T-helper 17 cell (primary cell): ENCODE measurements around the gene LLGL2. TPM values are rescaled to one million over a fixed set of nuclear protein-coding genes. Genes with fewer than 3 reads are reported as not detected.

Experiments used
- ATAC-seq: fragments of 150-1000 bp; cut with Tn5 transposase; 2 replicates; pipeline ENCODE4 v1.10.0; 2021; ENCODE audit warnings: mild to moderate bottlenecking, moderate library complexity
- DNase-seq, 3 donors: peaks; one replicate each; pipeline versions ENCODE4 v3.0.0 to v3.0.0-alpha.2; 2020 to 2021
- H3K9me3 ChIP-seq: one replicate; pipeline ENCODE4 v1.7.0; 2013; ENCODE audit warnings: low read length, mild to moderate bottlenecking; ENCODE audit not compliant: control insufficient read depth, poor library complexity, severe bottlenecking
- H3K27ac Mint-ChIP-seq: one replicate; pipeline ENCODE4 v1.8.0; 2022; ENCODE audit warnings: mild to moderate bottlenecking, moderate library complexity, mixed read lengths
- H3K27me3 Mint-ChIP-seq: one replicate; pipeline ENCODE4 v1.8.0; 2022; ENCODE audit warnings: mixed read lengths
- H3K36me3 Mint-ChIP-seq: one replicate; pipeline ENCODE4 v1.8.0; 2022; ENCODE audit warnings: low read depth, mixed read lengths
- H3K4me1 Mint-ChIP-seq: one replicate; pipeline ENCODE4 v1.8.0; 2022; ENCODE audit warnings: mild to moderate bottlenecking, mixed read lengths
- H3K4me3 Mint-ChIP-seq: one replicate; pipeline ENCODE4 v1.8.0; 2022; ENCODE audit warnings: mild to moderate bottlenecking, moderate library complexity, mixed read lengths
- total RNA-seq, 4 donors: library from RNA in 2 of 4; stranded (reverse) in 2 of 4; gene quantifications; one replicate each; pipeline ENCODE4 v1.2.3 and lab custom pipeline; 2022 to 2026

LLGL2 gene
- total RNA-seq, 2 donors from 2014 or later = 39.3 to 41.9 TPM

DNA sequence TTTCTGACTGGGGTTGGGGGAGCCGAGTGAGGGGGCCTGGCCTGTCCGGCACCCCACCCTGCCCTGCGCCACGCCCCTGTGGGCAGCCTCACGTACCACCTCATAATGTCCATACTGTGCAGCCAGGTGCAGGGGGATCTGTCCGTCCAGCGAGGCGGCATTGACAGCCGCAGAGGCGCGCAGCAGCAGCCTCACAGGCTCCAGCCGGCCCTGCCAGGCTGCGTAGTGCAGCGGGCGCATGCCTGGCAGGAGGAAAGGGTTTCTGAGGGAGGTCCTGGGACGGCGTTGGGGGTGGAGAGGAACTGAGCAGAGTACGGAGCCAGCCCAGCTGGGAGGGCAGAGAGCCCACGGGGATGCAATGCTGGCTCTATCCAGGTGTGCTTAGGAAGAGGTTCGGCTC lies 18.6 kb upstream of the LLGL2 start:
- no peaks in the 10 kb centered on the region for H3K27me3 Mint-ChIP-seq
- H3K27ac Mint-ChIP-seq = no peak overlapping the region
- no peaks in the 10 kb centered on the region for H3K9me3 ChIP-seq
- ATAC-seq (no peak), DNase-seq (no peak)
- H3K4me3 Mint-ChIP-seq = no peak overlapping the region
- no peaks in the 10 kb centered on the region for H3K36me3 Mint-ChIP-seq
- peaks cover 3% of the 10 kb centered on the region for H3K4me1 Mint-ChIP-seq

DNA sequence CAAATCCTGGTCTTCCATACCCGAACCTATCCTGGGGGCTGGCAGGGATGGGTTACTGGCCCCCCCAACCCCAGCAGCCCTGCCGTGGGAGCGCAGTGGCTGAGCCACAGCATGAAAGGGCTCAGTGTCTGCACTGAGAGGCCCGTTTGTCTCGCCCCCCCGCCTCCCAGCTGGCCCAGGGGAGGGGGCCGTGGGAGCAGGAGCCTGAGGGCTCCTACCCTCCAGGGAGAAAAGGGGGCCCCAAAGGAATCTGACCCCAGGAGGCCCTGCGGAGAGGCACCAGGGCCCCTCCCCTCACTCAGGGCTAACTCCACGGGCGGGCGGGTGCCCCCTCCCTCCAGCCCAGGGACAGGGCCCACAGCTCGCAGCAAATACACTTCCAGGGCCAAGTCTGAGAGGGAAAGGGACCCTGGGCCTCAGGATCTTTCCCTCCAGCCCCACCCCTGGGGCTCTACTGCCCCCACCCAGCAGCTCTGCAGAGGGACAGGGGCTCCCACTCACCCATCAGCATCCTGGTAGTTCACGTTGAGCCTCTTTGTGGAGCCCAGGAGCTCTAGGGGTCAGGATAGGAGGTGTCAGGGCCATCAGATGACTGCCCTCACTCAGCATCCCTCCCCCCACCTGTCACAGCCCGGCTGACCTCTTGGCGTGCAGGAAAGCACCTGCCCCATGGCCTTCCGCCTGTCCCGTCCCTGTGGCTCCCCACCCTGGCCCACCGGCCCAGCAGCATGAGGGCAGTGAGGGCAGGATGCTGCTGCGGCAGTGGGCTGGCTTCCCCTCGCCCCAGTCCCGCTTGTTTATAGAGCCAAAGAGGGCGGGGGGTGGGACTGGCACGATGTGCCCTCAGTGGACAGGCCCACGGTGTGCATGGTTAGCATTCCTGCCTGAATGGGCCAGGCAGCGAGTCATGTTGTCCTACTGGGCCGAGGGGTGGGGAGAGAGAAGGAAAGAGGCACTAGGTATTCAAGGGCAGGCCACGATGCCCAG lies 17.5 kb upstream of the LLGL2 start:
- Mint-ChIP-seq H3K4me3 (no peak overlapping the region), H3K27ac (no peak overlapping the region), H3K27me3 (no peaks in the 10 kb centered on the region), H3K36me3 (no peaks in the 10 kb centered on the region), H3K4me1 (peaks cover 3% of the 10 kb centered on the region)
- H3K9me3 ChIP-seq = no peaks in the 10 kb centered on the region
- ATAC-seq (no peak), DNase-seq (no peak)

DNA sequence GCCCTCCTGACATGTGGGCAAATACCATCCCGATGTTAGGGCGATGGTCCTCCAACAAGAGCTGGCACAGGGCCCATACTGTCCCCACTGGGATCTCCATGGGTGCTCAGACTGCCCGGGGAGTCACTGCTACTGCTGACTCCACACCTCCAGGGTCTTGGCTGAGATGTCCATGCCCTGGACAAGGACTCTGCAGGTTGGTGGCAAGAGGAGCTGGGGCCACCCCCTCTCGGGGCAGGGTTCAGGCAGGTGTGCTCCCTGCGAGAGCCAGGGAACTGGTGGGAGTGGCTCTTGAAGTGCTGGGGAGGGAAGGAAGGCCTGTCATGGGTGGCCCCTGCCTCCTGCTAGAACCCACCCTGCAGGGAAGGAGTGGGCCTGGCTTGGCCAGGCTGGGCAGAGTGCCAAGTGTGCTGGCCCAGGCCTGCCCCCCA lies 16.6 kb upstream of the LLGL2 start:
- ATAC-seq = no peak
- Mint-ChIP-seq H3K4me1 (peaks cover 3% of the 10 kb centered on the region), H3K27me3 (no peaks in the 10 kb centered on the region), H3K36me3 (no peaks in the 10 kb centered on the region), H3K4me3 (no peak overlapping the region), H3K27ac (no peak overlapping the region)
- DNase-seq = no peak
- no peaks in the 10 kb centered on the region for H3K9me3 ChIP-seq

DNA sequence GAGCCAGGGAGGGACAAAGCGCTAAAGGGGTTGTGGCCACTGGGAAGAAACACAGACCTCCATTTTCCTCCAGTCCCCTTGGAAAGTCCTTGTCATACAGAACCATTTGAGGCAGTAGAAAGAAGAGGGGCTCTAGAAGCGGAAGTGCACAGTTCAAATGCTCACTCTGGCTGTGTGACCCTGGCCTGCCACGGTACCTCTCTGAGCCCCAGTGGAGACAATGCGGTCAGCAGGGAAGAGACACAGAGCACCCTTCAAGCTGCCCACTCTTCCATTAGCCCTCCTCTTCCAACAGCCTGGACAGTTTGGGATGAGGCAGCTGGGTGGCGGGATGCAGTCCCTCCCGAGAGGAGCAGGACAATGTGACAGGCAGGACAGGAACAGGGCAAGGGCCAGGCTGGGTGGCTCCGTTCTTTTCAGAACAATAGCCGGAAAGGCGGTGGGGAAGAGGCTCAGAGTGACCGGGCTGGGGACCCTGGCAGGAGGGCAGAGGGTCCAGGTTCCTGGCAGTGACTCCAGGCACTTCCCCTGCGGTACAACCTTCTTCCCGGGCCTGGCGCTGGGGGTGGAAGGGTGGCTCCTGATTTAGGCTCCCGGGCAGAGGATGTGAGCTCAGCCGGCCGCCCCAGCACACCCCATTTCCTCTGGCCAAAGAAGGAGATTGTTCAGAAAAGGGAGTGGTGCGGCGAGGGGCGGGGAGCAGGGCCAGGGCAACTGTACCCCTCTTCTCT lies 15.8 kb upstream of the LLGL2 start:
- ATAC-seq (no peak), DNase-seq (no peak)
- Mint-ChIP-seq H3K27me3 (no peaks in the 10 kb centered on the region), H3K4me3 (no peak overlapping the region), H3K4me1 (peaks cover 3% of the 10 kb centered on the region), H3K36me3 (no peaks in the 10 kb centered on the region), H3K27ac (no peak overlapping the region)
- no peaks in the 10 kb centered on the region for H3K9me3 ChIP-seq

DNA sequence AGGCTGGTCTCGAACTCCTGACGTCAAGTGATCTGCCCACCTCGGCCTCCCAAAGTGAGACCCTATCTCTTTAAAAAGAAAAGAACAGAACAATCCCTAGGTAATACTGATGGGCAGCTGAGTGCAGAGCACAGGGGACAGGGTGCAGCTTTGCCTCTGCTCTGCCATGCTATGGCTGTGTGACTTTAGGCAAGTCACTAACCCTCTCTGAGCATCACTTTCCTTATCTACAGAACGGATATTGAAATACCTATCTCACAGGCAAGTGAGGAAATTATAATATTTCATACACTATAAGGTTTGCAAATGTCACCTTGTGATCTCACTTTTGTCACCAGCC lies 14.3 kb upstream of the LLGL2 start:
- DNase-seq (no peak), ATAC-seq (no peak)
- no peaks in the 10 kb centered on the region for H3K9me3 ChIP-seq
- Mint-ChIP-seq H3K4me3 (no peak overlapping the region), H3K27me3 (no peaks in the 10 kb centered on the region), H3K27ac (no peak overlapping the region), H3K4me1 (peaks cover 3% of the 10 kb centered on the region), H3K36me3 (no peaks in the 10 kb centered on the region)

DNA sequence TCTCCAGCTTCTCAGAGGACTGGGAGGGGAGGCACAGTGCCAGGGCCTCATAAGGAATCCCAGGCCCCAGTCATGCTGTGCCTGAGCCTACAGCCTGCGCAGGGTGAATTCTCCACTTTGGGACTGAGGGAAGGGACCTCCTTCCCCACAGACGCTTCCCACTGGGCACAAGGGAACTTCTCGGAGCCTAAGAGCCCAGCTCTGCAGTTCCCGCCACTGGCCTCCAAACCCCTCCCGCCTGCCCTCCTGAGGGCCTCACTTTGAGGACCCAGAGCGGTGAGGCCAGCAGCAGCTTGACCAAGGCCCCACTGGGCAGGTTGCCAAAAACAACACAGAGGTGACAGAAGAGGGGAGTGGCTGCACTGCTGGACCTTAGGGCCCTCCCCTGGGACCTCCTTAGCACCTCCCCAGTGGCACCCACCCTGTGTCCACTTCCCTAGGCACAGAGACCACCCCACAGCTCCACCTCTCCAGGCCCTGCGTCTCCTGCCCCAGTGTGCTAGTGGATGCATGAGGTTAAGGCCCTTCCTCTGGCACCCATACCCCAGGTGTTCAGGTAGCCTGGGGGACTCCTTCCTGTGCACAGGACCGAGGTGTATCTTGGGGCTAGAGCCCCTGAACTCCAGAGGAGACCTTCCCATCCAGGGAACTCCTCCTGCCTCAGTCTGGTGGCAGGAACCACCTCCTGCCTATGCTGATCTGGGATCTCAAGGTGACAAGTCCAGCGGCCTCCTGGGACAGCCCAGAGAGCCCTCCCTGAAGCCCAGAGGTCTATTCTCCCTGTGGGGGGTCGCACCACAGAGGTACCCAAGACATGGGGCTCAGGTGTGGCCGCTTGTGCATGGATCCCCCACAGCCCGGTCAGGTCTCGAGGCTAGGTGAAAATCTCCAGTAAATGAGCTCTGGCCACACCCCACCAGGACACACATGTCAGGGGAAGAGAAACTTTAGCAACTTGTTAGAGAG lies 13.6 kb upstream of the LLGL2 start:
- no peaks in the 10 kb centered on the region for H3K36me3 Mint-ChIP-seq
- no peak for DNase-seq
- ATAC-seq = no peak
- H3K27me3 Mint-ChIP-seq = no peaks in the 10 kb centered on the region
- H3K4me3 Mint-ChIP-seq = no peak overlapping the region
- H3K4me1 Mint-ChIP-seq = peaks cover 3% of the 10 kb centered on the region
- H3K27ac Mint-ChIP-seq = no peak overlapping the region
- no peaks in the 10 kb centered on the region for H3K9me3 ChIP-seq

DNA sequence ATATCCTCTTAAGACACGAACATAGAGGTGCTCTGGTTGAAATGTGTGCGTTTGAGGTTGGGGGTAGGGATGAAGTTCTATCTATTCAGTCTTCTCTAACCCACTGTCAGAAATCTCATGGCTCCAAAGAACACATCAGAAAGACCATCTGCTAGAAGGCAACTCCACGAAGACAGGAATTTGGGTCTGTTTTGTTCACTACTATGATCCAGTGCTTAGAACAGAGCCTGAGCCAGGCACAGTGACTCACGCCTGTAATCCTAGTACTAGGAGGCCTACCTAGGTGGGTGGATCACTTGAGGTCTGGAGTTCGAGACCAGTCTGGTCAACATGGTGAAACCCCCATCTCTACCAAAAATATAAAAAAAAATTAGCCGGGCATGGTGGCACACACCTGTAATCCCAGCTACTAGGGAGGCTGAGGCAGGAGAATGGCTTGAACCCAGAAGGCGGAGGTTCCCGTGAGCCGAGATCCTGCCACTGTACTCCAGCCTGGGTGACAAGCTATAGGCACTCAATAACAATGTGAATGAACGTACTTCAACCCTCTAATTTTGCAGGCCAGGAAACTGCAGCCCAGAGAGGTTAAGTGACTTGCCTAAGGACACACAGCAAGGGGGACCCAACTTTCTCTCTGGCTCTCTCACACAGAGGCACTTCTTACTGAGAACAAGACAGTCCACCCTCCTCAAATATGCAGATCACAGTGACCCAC lies 12.4 kb upstream of the LLGL2 start:
- Mint-ChIP-seq H3K27me3 (no peaks in the 10 kb centered on the region), H3K4me1 (peaks cover 13% of the 10 kb centered on the region), H3K36me3 (no peaks in the 10 kb centered on the region), H3K4me3 (no peak overlapping the region), H3K27ac (no peak overlapping the region)
- DNase-seq = no peak
- H3K9me3 ChIP-seq = no peaks in the 10 kb centered on the region
- no peak for ATAC-seq

DNA sequence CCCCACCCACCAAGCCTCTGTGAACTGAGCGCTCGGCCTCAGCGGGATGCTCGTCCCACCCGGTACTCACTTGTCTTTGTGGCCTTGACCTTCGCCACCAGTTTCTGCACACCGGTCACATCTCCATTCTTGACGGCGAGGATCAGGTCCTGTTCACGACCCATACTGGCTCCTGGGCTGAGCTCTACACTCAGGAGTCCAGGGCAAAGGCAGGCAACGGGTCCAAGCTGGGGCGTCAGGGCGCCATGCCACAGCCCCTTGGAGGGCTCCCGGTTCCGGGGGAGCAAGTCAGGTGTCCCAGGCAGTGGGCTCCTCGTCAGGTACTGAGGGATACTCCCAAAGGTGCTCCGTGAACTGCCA lies 11.9 kb upstream of the LLGL2 start:
- H3K9me3 ChIP-seq = no peaks in the 10 kb centered on the region
- ATAC-seq (no peak), DNase-seq (no peak)
- Mint-ChIP-seq H3K36me3 (peaks cover 2% of the 10 kb centered on the region), H3K4me1 (peaks cover 19% of the 10 kb centered on the region), H3K27ac (no peak overlapping the region), H3K27me3 (no peaks in the 10 kb centered on the region), H3K4me3 (no peak overlapping the region)

DNA sequence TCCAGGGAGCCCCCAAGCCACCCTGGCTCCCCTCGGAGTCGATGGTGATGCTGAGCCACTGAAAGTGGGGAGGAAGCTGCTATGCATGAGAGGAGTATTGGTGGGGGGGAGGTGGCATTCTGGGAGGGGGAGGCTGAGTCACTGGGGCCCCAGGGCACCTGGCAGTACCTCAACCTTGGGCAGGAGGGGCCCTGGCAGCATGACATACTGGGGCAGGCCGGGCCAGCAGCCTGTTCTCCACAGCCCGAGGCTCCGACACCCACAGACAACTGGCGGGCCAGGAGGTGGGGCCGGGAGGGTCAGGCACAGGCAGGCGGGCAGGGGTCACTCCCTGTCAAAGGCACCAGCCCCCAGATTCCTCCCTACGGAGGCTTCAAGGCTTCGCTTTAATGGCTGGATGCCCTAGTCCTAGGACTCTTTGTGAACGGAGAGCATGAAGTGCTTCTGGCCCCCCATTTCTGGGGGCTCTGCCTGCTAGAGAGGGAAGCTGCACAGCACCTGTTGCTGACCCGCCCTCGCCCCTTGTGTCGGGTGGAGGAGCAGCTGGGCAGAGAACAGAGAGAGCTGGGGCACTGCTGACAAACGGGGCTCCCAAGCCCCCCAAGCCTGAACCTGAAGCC lies 11.1 kb upstream of the LLGL2 start:
- peak overlapping the region; percentile 61 for H3K4me3 Mint-ChIP-seq
- no peaks in the 10 kb centered on the region for H3K9me3 ChIP-seq
- peaks cover 20% of the 10 kb centered on the region for H3K4me1 Mint-ChIP-seq
- no peak overlapping the region for H3K27ac Mint-ChIP-seq
- peaks cover 2% of the 10 kb centered on the region for H3K36me3 Mint-ChIP-seq
- H3K27me3 Mint-ChIP-seq = no peaks in the 10 kb centered on the region
- DNase-seq (no peak), ATAC-seq (no peak)

DNA sequence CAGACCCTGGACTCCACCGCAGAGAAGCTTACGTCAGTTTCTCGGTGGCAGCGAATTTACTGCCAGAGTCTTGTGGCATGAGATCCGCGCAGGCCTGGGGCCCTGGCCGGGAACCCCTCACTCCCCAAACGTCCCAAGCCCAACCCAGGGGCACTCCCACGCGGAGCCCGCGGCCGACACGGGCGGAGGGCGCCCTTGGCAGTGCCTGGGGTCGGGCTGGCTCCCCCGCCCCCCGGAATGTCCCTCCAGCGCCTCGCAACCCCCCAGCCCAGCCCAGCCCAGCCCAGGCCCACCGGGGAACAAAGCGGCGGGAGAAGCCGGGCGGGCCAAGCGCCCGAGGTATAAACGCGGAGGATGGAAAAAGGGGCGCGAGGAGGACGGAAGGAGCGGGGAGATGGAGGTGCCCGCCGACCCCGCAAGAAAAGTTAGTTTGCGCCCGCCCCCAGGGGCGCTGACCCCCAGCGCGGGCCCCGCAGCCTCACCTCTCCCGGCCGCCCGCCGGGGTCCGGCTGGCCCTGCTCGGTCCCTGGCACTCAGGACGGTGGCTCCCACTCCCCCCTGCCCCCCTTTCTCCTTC lies 10.5 kb upstream of the LLGL2 start:
- peaks cover 17% of the 10 kb centered on the region for H3K4me1 Mint-ChIP-seq
- H3K27me3 Mint-ChIP-seq = no peaks in the 10 kb centered on the region
- peak overlapping the region; percentile 85 for H3K4me3 Mint-ChIP-seq
- DNase-seq = no peak
- no peak for ATAC-seq
- no peaks in the 10 kb centered on the region for H3K9me3 ChIP-seq
- peaks cover 5% of the 10 kb centered on the region for H3K36me3 Mint-ChIP-seq
- H3K27ac Mint-ChIP-seq = no peak overlapping the region

DNA sequence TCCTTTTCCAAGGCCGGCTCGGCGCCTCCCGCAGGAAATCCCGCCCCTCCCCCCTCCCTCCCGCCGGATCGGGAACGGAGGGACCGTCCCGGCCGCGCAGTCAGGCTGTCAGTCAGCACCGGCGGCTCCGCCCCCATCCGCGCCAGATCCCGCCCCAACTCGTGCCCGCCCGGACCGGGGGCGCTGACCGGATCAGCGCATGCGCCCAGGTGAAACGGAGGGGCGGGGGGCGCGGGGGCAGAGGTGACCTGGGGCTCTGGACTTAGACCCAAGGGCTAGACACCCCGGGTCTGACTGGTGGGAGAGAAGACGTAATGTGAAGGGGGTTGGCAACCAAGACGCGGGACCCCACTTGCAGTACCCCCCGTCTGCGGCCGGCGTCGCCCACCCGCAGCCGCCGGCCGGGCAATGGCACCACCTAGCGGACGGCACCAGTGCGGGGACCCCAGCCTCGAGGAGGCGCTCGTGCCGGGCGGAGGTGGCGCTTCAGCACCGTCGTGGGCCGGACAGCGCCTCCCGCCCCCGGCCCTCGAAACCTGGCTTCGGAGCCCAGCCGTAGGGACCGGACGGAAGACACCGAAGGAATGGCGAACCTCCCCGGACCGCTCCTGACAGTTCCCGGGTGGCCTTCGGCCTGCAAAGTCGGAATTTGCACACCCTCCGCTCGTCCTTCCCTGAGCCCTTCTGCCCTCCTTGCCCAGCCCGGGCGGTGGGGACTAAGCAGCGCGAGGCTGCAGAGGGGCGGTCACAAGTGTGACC lies 9.8 kb upstream of the LLGL2 start, which contains the start of gene CASKIN2:
Gene CASKIN2 (minus strand): TSS at position 42 of the 759 bp plus-strand sequence. CDS start 1,733 bp downstream, outside the sequence.
- Mint-ChIP-seq H3K4me3 (peak within 1 kb of the TSS; percentile 85), H3K36me3 (peaks cover 5% of the 10 kb centered on the region), H3K4me1 (peaks cover 17% of the 10 kb centered on the region), H3K27me3 (no peaks in the 10 kb centered on the region), H3K27ac (no peak within 1 kb of the TSS)
- peak; percentile 66 to 68 (median 66) for DNase-seq
- peak; percentile 66 for ATAC-seq
- H3K9me3 ChIP-seq = no peaks in the 10 kb centered on the region
